ENCODE results near the gene NKAIN2.

Gene NKAIN2

DNA sequence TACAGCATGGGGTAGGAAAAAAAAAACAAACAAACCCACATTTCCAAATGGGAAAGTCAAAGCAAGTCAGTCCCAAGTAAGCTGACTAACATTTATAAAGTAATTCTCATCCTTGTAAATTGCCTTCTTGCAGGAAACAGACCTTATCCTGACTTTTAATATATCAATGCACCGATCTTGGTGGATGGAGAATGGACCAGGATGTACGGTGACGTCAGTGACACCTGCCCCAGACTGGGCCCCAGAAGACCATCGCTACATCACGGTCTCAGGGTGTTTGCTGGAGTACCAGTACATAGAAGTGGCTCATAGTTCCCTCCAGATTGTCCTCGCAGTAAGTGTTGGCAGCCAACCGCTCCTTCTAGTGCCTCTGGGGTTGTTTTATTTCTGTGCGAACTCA lies 854.4 kb downstream of the NKAIN2 start:
- TF ChIP-seq, protein P1, sequence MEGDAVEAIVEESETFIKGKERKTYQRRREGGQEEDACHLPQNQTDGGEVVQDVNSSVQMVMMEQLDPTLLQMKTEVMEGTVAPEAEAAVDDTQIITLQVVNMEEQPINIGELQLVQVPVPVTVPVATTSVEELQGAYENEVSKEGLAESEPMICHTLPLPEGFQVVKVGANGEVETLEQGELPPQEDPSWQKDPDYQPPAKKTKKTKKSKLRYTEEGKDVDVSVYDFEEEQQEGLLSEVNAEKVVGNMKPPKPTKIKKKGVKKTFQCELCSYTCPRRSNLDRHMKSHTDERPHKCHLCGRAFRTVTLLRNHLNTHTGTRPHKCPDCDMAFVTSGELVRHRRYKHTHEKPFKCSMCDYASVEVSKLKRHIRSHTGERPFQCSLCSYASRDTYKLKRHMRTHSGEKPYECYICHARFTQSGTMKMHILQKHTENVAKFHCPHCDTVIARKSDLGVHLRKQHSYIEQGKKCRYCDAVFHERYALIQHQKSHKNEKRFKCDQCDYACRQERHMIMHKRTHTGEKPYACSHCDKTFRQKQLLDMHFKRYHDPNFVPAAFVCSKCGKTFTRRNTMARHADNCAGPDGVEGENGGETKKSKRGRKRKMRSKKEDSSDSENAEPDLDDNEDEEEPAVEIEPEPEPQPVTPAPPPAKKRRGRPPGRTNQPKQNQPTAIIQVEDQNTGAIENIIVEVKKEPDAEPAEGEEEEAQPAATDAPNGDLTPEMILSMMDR (IDR thresholded peaks at IDR 0.05; ENCODE audit: low read depth, low read length) = no peak
- H3K4me3 ChIP-seq (ENCODE audit: low read depth, low read length) = no peak overlapping the region
- in situ Hi-C loops (cut with HindIII; ENCODE audit: low sequenced_read_pairs) = no loop called here
- no peak for DNase-seq (ENCODE audit: low read depth, low spot score)

DNA sequence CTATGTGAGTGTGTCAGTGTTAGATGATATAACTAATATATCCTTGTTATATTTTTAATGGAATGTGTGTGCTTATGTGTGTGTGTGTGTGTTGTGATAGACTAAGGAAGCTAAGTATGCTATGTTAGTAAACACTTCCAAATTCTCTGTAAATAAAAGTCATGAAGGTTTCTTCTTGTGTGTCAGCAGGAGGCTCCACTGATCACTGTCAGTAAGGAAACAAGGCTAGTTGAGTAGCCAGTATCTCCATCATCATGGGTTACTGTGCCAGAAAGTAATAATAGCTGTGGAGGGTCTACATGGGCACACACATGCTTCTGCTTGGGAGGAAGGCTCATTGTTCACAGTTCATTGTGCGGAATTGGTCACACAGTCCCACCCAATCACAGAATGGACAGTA lies 855.8 kb downstream of the NKAIN2 start:
- in situ Hi-C loops (cut with HindIII; ENCODE audit: low sequenced_read_pairs) = no loop called here
- TF ChIP-seq, protein P1 (IDR thresholded peaks at IDR 0.05; ENCODE audit: low read depth, low read length) = no peak
- no peak overlapping the region for H3K4me3 ChIP-seq (ENCODE audit: low read depth, low read length)

DNA sequence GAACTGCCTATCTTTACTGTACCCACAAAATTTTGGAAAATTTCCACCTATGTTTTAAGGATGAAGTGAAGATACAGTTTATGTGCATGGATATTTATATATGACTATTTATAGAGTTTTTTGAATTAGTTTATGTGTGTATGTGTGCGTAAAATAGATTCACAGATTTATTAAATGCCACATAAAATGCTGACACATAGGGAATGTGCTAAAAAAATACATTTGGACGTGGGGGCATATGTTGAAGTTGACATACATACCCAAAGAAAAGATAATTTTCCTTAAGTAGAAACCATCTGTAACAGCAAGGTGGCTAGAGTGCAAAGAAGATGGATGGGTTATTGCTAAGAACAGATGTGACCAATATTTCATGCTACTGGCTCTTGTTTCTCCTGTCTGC lies 856.5 kb downstream of the NKAIN2 start:
- DNase-seq (ENCODE audit: low read depth, low spot score) = no peak
- no peak overlapping the region for H3K4me3 ChIP-seq (ENCODE audit: low read depth, low read length)
- TF ChIP-seq, protein P1 (IDR thresholded peaks at IDR 0.05; ENCODE audit: low read depth, low read length) = no peak
- in situ Hi-C loops (cut with HindIII; ENCODE audit: low sequenced_read_pairs) = no loop called here

More for the DNA sequence above, 855.8 kb downstream of the NKAIN2 start:
- no peak for DNase-seq (ENCODE audit: low read depth, low spot score)

DNA sequence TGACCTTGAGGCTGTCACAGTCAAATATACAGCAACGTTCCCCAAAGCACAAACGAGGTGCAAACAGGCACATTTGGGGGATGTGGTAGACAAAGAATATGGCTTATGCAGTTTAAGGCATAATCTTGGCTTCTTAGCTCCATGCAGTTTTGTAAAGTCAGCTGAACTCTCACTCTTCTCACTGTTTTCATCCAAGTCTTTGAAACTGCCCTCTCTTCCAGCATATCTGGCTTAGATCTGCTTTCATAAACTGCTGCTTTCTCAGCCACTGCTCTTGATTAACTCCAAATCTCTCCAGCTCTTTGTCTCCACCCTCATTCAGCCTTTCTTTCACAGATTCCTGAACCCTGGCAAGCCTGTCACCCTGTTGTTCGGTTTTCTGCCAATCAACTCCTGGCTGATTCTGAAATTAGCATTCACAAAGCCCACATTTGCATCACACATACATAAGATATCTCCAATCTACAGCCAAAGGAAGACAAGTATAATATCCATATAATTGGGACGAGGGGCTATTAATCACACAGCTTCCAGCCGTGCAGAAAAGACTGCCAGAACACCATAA lies 857.5 kb downstream of the NKAIN2 start:
- no peak overlapping the region for H3K4me3 ChIP-seq (ENCODE audit: low read depth, low read length)
- no peak for DNase-seq (ENCODE audit: low read depth, low spot score)
- TF ChIP-seq, protein P1 (IDR thresholded peaks at IDR 0.05; ENCODE audit: low read depth, low read length) = no peak
- in situ Hi-C loops (cut with HindIII; ENCODE audit: low sequenced_read_pairs) = no loop called here

DNA sequence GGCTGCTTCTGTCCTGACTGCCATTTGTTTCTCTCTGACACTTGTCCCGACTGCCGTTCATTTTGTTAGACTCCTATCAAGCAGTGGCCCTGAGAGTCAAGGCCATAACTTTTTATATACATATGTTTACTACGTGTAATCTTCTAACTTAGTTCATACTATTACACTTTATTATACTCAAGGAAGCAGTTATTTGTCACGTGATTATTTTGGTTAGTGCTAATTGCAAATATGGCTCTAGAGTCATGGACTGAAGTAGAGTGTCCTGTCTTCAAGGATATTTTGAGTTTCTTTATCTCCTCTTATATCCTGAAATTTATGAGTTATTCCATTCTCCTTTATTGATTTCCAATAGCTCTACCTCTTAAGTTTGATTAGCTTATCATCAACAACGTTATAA lies 864.4 kb downstream of the NKAIN2 start:
- TF ChIP-seq, protein P1 (IDR thresholded peaks at IDR 0.05; ENCODE audit: low read depth, low read length) = no peak
- no peak overlapping the region for H3K4me3 ChIP-seq (ENCODE audit: low read depth, low read length)
- no peak for DNase-seq (ENCODE audit: low read depth, low spot score)
- in situ Hi-C loops (cut with HindIII; ENCODE audit: low sequenced_read_pairs) = no loop called here

DNA sequence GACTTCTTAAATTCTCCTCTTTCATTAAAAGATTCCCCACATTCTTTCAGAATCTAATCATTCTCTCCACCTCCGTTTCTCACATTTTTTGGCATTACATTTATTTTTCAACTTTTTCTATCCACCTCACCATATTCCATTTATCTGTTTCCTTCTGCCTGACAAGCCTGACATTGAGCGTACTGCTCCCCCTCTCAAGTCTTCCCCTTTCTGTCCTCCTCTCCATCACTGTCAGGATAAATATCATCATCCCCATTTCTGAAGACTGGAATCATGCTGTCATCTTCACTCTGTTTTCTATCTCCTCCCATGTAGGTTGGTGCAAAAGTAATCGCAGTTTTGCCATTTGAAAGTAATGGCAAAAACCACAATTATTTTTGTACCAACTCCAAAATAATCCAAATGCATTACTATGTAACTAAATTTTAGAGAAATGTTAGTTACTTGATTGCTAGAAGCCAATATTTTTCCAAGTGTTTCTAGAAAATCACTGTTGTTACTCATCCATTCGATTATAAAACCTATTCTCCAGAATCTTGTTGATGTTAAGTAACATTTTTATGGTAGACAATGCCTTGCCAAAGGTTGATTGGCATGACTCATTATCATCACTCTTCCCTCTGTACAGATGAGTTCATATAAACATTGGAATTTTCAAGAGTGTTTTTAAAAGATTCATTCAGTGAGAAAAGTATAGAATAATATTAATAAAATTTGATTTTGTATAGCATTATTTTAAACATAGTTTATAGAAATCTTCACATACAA lies 866.2 kb downstream of the NKAIN2 start:
- in situ Hi-C loops (cut with HindIII; ENCODE audit: low sequenced_read_pairs) = no loop called here
- no peak overlapping the region for H3K4me3 ChIP-seq (ENCODE audit: low read depth, low read length)
- TF ChIP-seq, protein P1 (IDR thresholded peaks at IDR 0.05; ENCODE audit: low read depth, low read length) = no peak
- DNase-seq (ENCODE audit: low read depth, low spot score) = no peak
